Activated CD4-positive, CD25-positive, alpha-beta regulatory T cell treated with anti-CD3 and anti-CD28 coated beads, Interleukin-2, amount 50 U/mL, for 16 hours (primary cell): Measurements from ENCODE around the gene SACM1L.

ENCODE experiments used
- DNase-seq: peaks from one replicate; pipeline ENCODE4 v3.0.0-alpha.2; 2020; ENCODE audit warnings: low read depth, low spot score

The SACM1L gene

DNA sequence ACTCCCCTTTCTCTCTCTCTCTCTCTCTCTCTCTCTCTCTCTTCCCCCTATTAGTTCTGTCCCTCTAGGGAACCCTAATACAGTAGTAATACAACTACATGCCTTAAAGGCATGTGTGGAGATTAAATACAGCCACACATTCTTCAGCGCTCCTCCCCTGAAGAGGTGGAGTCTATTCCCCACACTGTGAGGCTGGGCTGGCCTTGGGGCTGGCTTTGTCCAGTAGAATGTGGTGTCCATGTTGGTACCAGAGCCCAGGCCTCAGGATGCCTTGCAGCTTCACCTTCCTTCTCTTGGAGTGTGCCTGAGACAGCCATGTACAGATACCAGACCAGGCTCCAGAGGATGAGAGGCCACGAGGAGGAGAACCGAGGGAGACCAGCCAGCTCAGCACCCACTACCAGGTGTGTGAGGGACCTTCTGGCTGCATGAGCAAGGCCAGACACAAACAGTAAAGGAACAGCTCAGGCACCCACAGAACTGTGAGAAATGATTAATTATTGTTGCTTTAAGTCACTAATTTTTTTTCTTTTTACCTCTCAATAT, 96.5 kb downstream of the SACM1L start:
- no peak for DNase-seq

GRCh38 chr3:45786801-45787495, 97.8 kb downstream of the SACM1L start:
- no peak for DNase-seq

DNA sequence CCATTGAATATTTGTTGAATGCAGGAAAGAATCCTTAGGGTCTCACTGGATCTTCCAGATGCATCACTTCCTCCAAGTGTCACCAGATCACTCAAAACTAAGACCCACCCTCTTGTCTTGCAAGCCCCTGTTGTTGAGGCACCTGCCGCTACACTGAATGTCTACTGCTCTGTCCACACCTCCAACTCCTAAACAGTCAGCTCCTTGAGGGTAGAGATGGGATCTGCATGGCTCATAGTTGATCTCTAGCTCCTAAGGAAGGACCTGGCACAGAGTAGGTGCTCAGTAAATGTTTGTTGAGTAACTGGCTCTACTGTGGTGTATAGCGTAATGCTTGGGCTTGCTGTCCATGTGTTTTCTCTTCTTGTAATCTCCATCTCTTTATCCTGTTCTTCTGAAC, 98.4 kb downstream of the SACM1L start:
- DNase-seq: no peak

- no peak for DNase-seq
These were observed 100.1 kb downstream of the SACM1L start for GRCh38 chr3:45789235-45789812.

DNA sequence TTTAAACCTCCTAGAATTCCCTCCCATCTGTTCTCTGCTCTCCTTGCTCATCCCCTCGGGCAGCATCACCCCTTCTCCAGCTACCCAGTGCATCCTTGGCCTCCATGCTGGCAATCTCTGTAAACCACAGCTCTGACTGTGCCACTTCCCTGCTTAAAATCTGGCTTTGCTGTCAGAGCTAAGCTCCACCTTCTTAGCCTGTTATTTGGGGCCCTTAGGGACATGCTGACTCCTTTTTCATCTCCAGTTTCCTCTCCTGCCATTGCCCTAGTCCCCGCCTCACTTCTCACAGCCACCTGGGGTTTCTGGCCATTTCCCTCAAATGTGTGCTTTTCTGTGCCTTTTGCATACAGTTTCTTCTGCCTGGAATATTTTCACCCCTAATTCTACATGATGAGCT, 101.4 kb downstream of the SACM1L start:
- DNase-seq: no peak

DNA sequence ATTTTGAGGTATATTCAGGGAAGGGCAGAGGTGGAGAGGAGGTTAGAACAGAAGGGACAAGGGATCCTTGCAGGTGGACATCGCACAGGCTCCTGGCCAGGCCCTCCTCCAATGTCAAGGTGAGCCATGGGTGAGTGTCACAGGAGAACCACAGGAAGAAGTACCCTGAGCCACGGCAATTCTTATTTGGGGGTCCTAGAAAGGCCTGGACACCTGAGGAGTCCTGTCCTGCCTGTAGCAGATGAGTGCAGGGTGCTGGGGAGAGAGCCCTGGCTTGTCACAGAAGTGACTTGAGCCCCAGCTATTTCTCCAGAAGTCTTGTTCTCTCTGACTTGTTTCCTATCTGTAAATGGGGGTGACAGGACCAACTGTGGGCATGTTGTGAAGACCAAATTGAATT, 102.8 kb downstream of the SACM1L start:
- DNase-seq: no peak

DNA sequence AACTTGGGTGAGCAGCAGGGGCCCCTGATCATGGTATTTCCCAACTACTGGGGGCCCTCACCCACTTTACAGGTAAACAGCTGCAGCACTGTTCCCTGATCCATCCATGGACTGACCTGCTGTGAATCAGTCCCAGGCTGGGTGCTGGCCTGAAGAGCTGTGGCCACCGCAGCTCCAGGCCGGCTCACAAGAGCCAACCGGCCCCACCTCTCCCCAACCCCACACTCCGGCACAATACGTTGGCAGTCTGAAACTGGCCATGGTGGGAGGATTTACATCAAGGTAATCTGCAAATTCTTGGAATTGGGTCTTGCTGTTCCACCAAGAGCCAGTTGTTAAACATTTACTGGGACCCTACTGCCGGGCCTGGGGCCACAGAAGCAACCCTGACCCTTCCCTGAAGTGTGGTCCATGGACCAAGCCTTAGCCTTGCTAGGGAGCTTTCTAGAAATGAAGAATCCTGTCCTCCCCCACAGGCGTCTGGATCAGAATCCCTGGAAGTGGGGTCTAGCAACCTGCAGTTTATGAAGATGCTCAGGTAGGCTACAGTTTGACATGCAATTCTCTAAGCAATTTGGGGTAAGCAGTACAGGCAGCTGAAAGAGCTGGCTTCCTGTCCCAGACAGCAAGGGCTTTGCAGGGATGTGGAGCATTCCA, 103.4 kb downstream of the SACM1L start:
- no peak for DNase-seq

GRCh38 chr3:45793482-45794176, 104.4 kb downstream of the SACM1L start:
- DNase-seq: no peak

DNA sequence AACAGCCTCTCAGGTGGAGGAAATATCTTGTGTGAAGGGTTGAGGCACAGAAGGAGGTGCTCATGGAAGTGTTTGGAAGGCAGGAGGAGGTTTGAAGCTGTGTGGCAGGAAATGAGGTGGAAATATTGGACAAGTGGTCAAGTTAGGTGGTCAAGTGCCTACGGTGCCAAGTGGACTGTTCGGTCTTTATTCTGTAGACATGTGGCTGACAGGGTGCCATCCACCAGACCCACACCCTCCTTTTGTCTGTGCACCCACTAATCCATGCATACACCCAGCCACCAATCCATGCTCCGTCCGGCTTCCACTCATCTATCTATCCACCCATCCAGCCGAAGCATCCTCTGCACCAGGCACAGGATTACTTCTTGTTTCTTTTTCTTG, 105.0 kb downstream of the SACM1L start:
- no peak for DNase-seq

DNA sequence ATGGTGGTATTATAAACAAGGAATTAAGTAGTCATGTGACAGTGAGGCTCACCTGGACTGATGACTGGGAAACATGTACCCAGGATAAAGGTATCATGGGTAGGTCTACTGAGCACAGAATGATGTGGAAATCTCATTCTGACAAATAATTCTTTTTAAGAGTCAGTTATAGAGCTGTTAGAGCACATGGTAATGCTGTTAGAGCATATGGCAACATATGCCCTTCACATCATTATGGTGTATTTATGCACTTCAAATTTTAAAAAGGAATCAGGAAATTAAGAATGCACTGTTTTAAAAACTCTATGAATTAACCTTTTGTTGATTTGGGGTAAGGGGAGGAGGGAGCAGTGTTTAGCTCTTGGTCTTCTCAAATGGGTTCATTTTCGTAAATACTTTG, 105.5 kb downstream of the SACM1L start:
- no peak for DNase-seq
